Calu3 (cell line): Measurements from ENCODE around the gene PPA1. TPM values are rescaled to one million over a fixed set of nuclear protein-coding genes. Genes with fewer than 3 reads are reported as not detected.

ENCODE experiments used
- BruUV-seq: library from RNA; stranded (reverse); fragments of 400-500 nt; replicated peaks from 2 replicates; lab custom pipeline; 2021; lab: Mats Ljungman, UMichigan
- CTCF ChIA-PET: fragments of 300-600 bp; sonication (Branson Sonifier 250); formaldehyde crosslinking; loops from one replicate; lab custom pipeline; 2022; ENCODE audit warnings: antibody characterized with exemption; lab: Charles Lee
- DNase-seq: peaks from one replicate; pipeline ENCODE4 v3.0.0; 2022
- H3K27ac Mint-ChIP-seq: one replicate; pipeline ENCODE4 v1.8.0; 2022; ENCODE audit warnings: mixed read lengths; ENCODE audit not compliant: unreplicated experiment
- H3K27me3 Mint-ChIP-seq: one replicate; pipeline ENCODE4 v1.8.0; 2022; ENCODE audit warnings: mixed read lengths; ENCODE audit not compliant: unreplicated experiment
- H3K36me3 Mint-ChIP-seq: one replicate; pipeline ENCODE4 v1.8.0; 2022; ENCODE audit warnings: mild to moderate bottlenecking, moderate library complexity, mixed read lengths; ENCODE audit not compliant: insufficient read depth, unreplicated experiment
- H3K4me1 Mint-ChIP-seq: one replicate; pipeline ENCODE4 v1.8.0; 2022; ENCODE audit warnings: mild to moderate bottlenecking, low read depth, mixed read lengths; ENCODE audit not compliant: unreplicated experiment
- H3K4me3 Mint-ChIP-seq: one replicate; pipeline ENCODE4 v1.8.0; 2022; ENCODE audit warnings: mild to moderate bottlenecking, low read depth, moderate library complexity, mixed read lengths; ENCODE audit not compliant: unreplicated experiment
- H3K9me3 Mint-ChIP-seq: one replicate; pipeline ENCODE4 v1.8.0; 2022; ENCODE audit warnings: low read depth, mixed read lengths; ENCODE audit not compliant: unreplicated experiment
- CTCF ChIP-seq: fragments of 200-600 bp; IDR thresholded peaks from one replicate; pipeline ENCODE4 v1.8.0; 2022; ENCODE audit warnings: antibody characterized with exemption; ENCODE audit not compliant: unreplicated experiment
- intact Hi-C: fragments of 100-400 bp; cut with micrococcal nuclease; formaldehyde crosslinking; loops from one replicate; pipeline ENCODE4 v1.10.0; 2022; ENCODE audit not compliant: unreplicated experiment
- total RNA-seq: library from RNA; stranded (reverse); gene quantifications from 2 replicates; pipeline ENCODE4 v1.2.3, GENCODE V29; 2022

PPA1 gene
- total RNA-seq, 1 experiment from 2014 or later: 280 TPM

GRCh38 chr10:70266056-70266455, 32.8 kb upstream of the PPA1 start:
- peaks cover 7% of the 10 kb centered on the region for H3K9me3 Mint-ChIP-seq
- no peak overlapping the region for H3K4me3 Mint-ChIP-seq
- intact Hi-C loops: loop anchor here (5.0 kb wide), 1 partner anchor 34 kb away; the partner anchor contains the start of gene PPA1
- peaks cover 6% of the 10 kb centered on the region for H3K36me3 Mint-ChIP-seq
- no TSS peak for BruUV-seq
- H3K4me1 Mint-ChIP-seq: peaks cover 23% of the 10 kb centered on the region
- no peaks in the 10 kb centered on the region for H3K27me3 Mint-ChIP-seq
- no peak for TF ChIP-seq CTCF
- no peak overlapping the region for H3K27ac Mint-ChIP-seq
- DNase-seq: no peak
- CTCF ChIA-PET: interaction anchor here (1.3 to 1.9 kb wide), 5 partner anchors 10 to 121 kb away, joined by 13 to 35 read pairs (median 28); partner anchors contain the start of gene PPA1

GRCh38 chr10:70265032-70265689, 31.9 kb upstream of the PPA1 start:
- TF ChIP-seq CTCF: peak; percentile 40
- H3K4me1 Mint-ChIP-seq: peaks cover 23% of the 10 kb centered on the region
- peaks cover 6% of the 10 kb centered on the region for H3K36me3 Mint-ChIP-seq
- H3K27ac Mint-ChIP-seq: no peak overlapping the region
- no peaks in the 10 kb centered on the region for H3K27me3 Mint-ChIP-seq
- CTCF ChIA-PET: interaction anchor here (0.6 to 1.9 kb wide), 16 partner anchors 9 to 1337 kb away, joined by 3 to 35 read pairs (median 4); partner anchors contain the start of genes EIF4EBP2 and PPA1
- BruUV-seq: no TSS peak
- peaks cover 7% of the 10 kb centered on the region for H3K9me3 Mint-ChIP-seq
- H3K4me3 Mint-ChIP-seq: no peak overlapping the region
- peak; percentile 58 for DNase-seq
- intact Hi-C loops: loop anchor here (2.0 to 5.0 kb wide), 2 partner anchors 33 to 100 kb away; partner anchors contain the start of gene PPA1

GRCh38 chr10:70260734-70261133, 27.5 kb upstream of the PPA1 start:
- H3K4me3 Mint-ChIP-seq: no peak overlapping the region
- no peak for TF ChIP-seq CTCF
- H3K36me3 Mint-ChIP-seq: peaks cover 3% of the 10 kb centered on the region
- no peaks in the 10 kb centered on the region for H3K27me3 Mint-ChIP-seq
- intact Hi-C loops: no loop called here
- peaks cover 7% of the 10 kb centered on the region for H3K9me3 Mint-ChIP-seq
- BruUV-seq: no TSS peak
- no peak for DNase-seq
- CTCF ChIA-PET: interaction anchor here (0.6 to 1.2 kb wide), 3 partner anchors 14 to 635 kb away, joined by 3 to 5 read pairs (median 3); no protein-coding TSS in a partner anchor
- H3K4me1 Mint-ChIP-seq: peaks cover 42% of the 10 kb centered on the region
- H3K27ac Mint-ChIP-seq: no peak overlapping the region

- peaks cover 7% of the 10 kb centered on the region for H3K9me3 Mint-ChIP-seq
- intact Hi-C loops: no loop called here
- BruUV-seq: no TSS peak
- CTCF ChIA-PET: interaction anchor here (0.6 to 1.4 kb wide), 5 partner anchors 12 to 635 kb away, joined by 3 to 5 read pairs (median 3); no protein-coding TSS in a partner anchor
- no peak overlapping the region for H3K4me3 Mint-ChIP-seq
- no peak overlapping the region for H3K27ac Mint-ChIP-seq
- peaks cover 43% of the 10 kb centered on the region for H3K4me1 Mint-ChIP-seq
- H3K36me3 Mint-ChIP-seq: peaks cover 7% of the 10 kb centered on the region
- TF ChIP-seq CTCF: no peak
- H3K27me3 Mint-ChIP-seq: no peaks in the 10 kb centered on the region
- DNase-seq: no peak
Observed at GRCh38 chr10:70260259-70260658, 27.0 kb upstream of the PPA1 start.
